SK-N-SH treated with all-trans-retinoic acid at 6 μM for 48 hours (cell line): ENCODE data around the gene SCG3.

ENCODE experiments used
- ARNTL ChIP-seq: fragments of 450-650 bp; formaldehyde crosslinking; IDR thresholded peaks from 2 replicates; pipeline ENCODE4 v1.5.0; 2020; ENCODE audit warnings: low read depth, mild to moderate bottlenecking, moderate library complexity, borderline replicate concordance
- BACH2 ChIP-seq: fragments of 250-450 bp; sonication (Bioruptor Pico); IDR thresholded peaks from 2 replicates; pipeline ENCODE4 v1.9.0; 2021; ENCODE audit warnings: mild to moderate bottlenecking, borderline replicate concordance
- OSR1 ChIP-seq: fragments of 250-450 bp; sonication (Bioruptor Pico); IDR thresholded peaks from 2 replicates; pipeline ENCODE4 v1.8.0; 2022; ENCODE audit warnings: moderate library complexity, mild to moderate bottlenecking, inconsistent platforms
- TCF4 ChIP-seq: fragments of 250-450 bp; sonication (Bioruptor Pico); IDR thresholded peaks from 2 replicates; pipeline ENCODE4 v1.8.0; 2021; ENCODE audit warnings: mild to moderate bottlenecking, moderate library complexity, borderline replicate concordance
- ZC3H10 ChIP-seq: fragments of 250-450 bp; sonication (Bioruptor Pico); IDR thresholded peaks from 2 replicates; pipeline ENCODE4 v1.5.1; 2021; ENCODE audit warnings: mild to moderate bottlenecking, moderate library complexity
- ZFP30 ChIP-seq: fragments of 450-650 bp; formaldehyde crosslinking; IDR thresholded peaks from 2 replicates; pipeline ENCODE4 v1.5.0; 2022; ENCODE audit warnings: mild to moderate bottlenecking, moderate library complexity
- TF ChIP-seq, protein P1 (sequence below): fragments of 250-450 bp; sonication (Bioruptor Pico); IDR thresholded peaks from 2 replicates; pipeline ENCODE4 v1.8.0; 2021; ENCODE audit warnings: low read depth, mild to moderate bottlenecking, moderate library complexity, borderline replicate concordance
- TF ChIP-seq, protein P2 (sequence below): fragments of 250-450 bp; sonication (Bioruptor Pico); IDR thresholded peaks from 2 replicates; pipeline ENCODE4 v1.5.0; 2020; ENCODE audit warnings: mild to moderate bottlenecking, moderate library complexity

GRCh38 chr15:51658664-51659063, 22.6 kb upstream of the SCG3 start:
- TF ChIP-seq OSR1 (CRISPR knock-in tag) (no peak), ZC3H10 (CRISPR knock-in tag) (no peak), TCF4 (CRISPR knock-in tag) (no peak), BACH2 (CRISPR knock-in tag) (no peak), ARNTL (CRISPR knock-in tag) (no peak), ZFP30 (no peak)
- TF ChIP-seq, protein P1, sequence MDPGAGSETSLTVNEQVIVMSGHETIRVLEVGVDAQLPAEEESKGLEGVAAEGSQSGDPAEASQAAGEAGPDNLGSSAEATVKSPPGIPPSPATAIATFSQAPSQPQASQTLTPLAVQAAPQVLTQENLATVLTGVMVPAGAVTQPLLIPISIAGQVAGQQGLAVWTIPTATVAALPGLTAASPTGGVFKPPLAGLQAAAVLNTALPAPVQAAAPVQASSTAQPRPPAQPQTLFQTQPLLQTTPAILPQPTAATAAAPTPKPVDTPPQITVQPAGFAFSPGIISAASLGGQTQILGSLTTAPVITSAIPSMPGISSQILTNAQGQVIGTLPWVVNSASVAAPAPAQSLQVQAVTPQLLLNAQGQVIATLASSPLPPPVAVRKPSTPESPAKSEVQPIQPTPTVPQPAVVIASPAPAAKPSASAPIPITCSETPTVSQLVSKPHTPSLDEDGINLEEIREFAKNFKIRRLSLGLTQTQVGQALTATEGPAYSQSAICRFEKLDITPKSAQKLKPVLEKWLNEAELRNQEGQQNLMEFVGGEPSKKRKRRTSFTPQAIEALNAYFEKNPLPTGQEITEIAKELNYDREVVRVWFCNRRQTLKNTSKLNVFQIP (CRISPR knock-in tag) = no peak
- TF ChIP-seq, protein P2, sequence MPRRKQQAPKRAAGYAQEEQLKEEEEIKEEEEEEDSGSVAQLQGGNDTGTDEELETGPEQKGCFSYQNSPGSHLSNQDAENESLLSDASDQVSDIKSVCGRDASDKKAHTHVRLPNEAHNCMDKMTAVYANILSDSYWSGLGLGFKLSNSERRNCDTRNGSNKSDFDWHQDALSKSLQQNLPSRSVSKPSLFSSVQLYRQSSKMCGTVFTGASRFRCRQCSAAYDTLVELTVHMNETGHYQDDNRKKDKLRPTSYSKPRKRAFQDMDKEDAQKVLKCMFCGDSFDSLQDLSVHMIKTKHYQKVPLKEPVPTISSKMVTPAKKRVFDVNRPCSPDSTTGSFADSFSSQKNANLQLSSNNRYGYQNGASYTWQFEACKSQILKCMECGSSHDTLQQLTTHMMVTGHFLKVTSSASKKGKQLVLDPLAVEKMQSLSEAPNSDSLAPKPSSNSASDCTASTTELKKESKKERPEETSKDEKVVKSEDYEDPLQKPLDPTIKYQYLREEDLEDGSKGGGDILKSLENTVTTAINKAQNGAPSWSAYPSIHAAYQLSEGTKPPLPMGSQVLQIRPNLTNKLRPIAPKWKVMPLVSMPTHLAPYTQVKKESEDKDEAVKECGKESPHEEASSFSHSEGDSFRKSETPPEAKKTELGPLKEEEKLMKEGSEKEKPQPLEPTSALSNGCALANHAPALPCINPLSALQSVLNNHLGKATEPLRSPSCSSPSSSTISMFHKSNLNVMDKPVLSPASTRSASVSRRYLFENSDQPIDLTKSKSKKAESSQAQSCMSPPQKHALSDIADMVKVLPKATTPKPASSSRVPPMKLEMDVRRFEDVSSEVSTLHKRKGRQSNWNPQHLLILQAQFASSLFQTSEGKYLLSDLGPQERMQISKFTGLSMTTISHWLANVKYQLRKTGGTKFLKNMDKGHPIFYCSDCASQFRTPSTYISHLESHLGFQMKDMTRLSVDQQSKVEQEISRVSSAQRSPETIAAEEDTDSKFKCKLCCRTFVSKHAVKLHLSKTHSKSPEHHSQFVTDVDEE = no peak
